ENCODE results near the gene SLC37A1. TPM values are rescaled to one million over a fixed set of nuclear protein-coding genes. Genes with fewer than 3 reads are reported as not detected.

The SLC37A1 gene
- total RNA-seq, 1 experiment from 2014 or later, result not detected

DNA sequence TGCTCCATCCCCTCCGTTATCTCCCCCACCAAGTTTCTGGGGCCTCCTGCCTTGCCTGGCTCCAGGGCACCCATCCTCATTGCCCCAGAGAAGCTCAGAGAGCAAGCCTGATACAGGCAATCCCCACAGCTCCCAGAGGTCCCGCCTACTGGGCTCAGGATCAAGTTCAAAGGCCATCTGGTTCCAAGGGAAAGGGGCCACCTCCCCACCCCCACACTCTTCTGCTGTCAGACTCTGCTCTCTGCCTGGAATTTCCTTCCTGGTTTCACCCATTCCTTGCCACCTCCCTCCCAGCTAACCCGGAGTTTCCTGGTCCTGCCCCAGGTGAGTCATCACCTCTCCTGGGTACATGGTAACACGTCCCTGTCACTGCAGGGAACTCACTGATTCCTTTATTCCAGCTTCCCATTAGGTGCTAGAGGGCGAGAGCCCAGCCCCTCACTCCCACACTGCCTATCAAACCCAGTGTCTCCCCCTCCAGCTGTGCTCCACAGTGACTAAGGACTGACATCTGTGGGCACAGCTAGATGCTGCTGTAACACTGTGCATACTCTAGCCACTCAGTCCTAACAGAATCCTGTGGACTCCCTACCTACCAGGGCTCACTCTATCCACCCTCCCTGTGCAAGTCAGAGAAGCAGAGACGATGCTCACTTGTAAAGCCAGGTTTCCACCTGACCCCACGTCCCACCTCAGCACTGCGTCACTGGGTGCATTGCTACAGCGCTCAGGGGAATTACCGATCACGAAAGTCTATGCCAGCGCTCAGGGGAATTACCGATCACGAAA lies 39.4 kb upstream of the SLC37A1 start:
- no peaks in the 10 kb centered on the region for H3K36me3 ChIP-seq
- no peak for DNase-seq
- no peaks in the 10 kb centered on the region for H3K9me3 ChIP-seq (replicated peaks)
- H3K27ac ChIP-seq, result no peak overlapping the region
- H3K27me3 ChIP-seq, result 0 out of 2 replicates have a peak, but pooled peaks cover 3% of the 10 kb centered on the region
- no peak overlapping the region for H3K4me3 ChIP-seq
- peaks cover 2% of the 10 kb centered on the region; the same call in 1 of the 2 replicates for H3K4me1 ChIP-seq

DNA sequence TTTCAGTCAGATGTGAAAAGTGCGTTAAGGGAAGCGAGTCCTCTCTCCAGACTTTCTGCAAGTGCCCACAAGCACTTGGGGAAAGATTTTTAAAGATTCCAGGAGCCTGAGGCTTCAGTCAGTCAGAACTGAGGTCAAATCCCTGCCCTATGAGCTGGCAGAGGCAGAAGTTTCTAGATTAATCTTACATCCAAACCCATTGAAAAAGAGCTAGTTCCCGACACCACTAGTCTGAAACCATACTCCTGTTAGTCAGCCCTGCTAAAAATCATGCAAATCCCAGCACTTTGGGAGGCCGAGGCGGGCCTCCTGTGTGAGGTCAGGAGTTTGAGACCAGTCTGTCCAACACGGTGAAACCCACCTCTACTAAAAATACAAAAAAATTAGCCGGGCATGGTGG lies 38.6 kb upstream of the SLC37A1 start:
- Histone ChIP-seq H3K27me3 (0 out of 2 replicates have a peak, but pooled peaks cover 3% of the 10 kb centered on the region), H3K4me3 (no peak overlapping the region), H3K27ac (no peak overlapping the region), H3K9me3 (replicated peaks) (no peaks in the 10 kb centered on the region), H3K4me1 (peaks cover 2% of the 10 kb centered on the region; the same call in 1 of the 2 replicates), H3K36me3 (no peaks in the 10 kb centered on the region)
- DNase-seq, result no peak

DNA sequence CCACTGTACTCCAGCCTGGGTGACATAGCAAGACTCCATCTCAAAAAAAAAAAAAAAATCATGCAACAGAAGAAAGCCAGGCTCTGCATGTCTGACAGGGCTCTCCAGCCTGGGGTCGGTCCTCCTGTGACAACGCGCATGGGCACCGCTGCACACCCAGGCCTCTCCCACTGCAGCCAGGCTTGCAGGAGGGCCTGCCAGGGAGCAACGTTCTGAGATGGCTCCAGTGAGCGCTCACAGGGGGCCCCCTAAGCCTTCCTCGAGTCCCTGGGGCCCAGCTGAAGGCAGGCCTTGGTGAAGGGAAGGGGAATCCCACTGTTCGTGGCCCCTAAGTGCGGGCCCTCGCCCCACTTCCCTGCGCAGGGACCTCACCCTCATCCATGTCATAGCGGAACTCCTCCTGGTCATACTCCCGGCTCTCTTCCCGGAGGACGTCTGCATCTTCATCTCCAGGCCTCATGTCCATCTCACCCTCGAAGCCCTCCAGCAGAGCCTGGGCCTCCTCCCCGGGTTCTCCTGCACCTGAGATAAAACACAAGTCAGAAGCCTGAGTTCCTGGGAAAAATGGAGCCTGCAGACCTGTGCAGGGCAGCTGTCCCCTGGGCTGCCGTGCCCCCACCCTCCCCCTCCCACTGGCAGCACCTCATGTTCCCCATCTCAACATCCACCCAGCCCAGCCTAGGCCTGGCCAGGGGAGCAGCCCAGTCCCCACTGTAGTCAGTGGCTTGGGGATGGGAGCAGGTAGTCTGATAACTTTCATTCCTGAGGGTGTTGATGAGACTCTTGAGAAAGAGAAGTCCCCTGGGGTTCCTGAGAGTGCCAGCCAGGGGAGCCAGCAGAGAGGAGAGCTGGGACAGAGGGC lies 37.9 kb upstream of the SLC37A1 start:
- Histone ChIP-seq H3K36me3 (no peaks in the 10 kb centered on the region), H3K27ac (no peak overlapping the region), H3K4me1 (peaks cover 2% of the 10 kb centered on the region; the same call in 1 of the 2 replicates), H3K4me3 (no peak overlapping the region), H3K9me3 (replicated peaks) (no peaks in the 10 kb centered on the region), H3K27me3 (0 out of 2 replicates have a peak, but pooled peaks cover 3% of the 10 kb centered on the region)
- no peak for DNase-seq

DNA sequence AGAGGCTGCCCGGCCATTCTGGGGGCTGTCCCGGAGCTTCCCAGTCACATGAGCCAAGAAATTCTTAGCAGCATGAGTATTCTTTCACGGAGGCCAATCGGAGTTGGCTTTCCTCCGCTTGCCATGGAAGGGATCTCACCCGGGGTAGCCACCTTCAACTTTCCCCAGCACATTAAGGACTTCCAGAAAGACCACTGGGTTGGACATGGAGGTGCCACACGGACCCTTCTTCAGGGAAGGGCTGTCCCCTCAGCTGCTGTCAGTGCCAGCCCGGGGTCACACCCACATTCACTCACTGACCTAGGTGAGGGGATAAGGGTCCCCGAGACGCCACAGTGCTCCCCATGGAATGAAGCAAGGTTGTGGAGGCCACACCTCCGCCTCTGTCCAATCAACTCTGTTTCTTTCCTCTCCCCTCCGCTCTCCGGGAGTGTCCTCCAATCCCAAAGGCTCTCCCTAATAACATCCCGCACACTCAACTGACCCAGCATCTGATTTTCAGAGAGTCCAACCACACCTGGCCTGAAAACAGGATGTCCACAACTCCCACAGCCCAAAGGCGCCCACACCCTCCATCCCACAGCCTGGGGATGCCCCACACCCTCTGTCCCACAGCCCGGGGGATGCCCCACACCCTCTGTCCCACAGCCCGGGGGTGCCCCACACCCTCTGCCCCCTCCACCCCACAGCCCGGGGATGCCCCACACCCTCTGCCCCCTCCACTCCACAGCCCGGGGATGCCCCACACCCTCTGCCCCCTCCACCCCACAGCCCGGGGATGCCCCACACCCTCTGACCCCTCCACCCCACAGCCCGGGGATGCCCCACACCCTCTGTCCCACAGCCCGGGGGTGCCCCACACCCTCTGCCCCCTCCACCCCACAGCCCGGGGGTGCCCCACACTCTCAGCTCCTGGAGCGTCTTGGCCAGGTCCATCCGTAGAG lies 37.0 kb upstream of the SLC37A1 start:
- DNase-seq, result no peak
- no peak overlapping the region for H3K27ac ChIP-seq
- peaks cover 2% of the 10 kb centered on the region; the same call in 1 of the 2 replicates for H3K4me1 ChIP-seq
- 0 out of 2 replicates have a peak, but pooled peaks cover 3% of the 10 kb centered on the region for H3K27me3 ChIP-seq
- H3K36me3 ChIP-seq, result no peaks in the 10 kb centered on the region
- H3K9me3 ChIP-seq (replicated peaks), result no peaks in the 10 kb centered on the region
- no peak overlapping the region for H3K4me3 ChIP-seq

DNA sequence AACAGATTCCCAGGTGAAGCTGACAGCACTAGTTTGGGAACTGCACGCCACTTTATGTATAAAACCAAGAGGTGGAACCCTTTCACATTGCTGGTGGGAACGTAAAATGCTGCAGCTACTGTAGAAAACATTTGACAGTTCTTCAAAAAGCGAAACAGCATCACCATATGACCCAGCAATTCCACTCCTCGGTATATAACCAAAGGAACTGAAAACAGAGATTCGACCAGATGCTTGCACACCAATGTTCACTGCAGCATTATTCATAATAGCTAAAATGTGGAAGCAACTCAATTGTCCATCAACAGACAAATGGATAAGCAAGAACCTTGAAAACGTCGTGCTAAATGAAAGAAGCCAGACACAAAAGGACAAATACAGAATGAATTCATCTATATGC lies 35.1 kb upstream of the SLC37A1 start:
- Histone ChIP-seq H3K4me3 (no peak overlapping the region), H3K27ac (no peak overlapping the region), H3K36me3 (no peaks in the 10 kb centered on the region), H3K9me3 (replicated peaks) (no peaks in the 10 kb centered on the region), H3K27me3 (no peaks in the 10 kb centered on the region), H3K4me1 (peaks cover 4% of the 10 kb centered on the region; the same call in 1 of the 2 replicates)
- no peak for DNase-seq

DNA sequence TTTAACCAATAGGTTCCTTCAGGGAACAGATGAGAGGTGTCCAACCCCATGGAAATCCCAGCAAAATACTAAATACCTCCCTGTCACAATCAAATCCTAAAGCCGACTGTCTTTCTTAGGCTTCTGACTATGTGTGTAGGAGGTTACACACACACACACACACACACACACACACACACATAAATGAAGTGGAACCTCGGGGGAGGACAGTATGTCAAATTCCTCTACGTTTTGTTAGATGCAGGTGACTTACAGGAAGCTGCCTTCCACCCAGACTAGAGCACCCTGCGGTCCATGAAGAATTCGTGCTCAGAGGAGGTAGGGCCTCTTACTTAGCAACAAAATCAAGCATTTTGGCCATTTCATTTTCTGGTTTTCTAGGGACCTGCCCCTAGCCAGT lies 34.1 kb upstream of the SLC37A1 start:
- H3K4me1 ChIP-seq, result peaks cover 4% of the 10 kb centered on the region; the same call in 1 of the 2 replicates
- H3K27ac ChIP-seq, result no peak overlapping the region
- no peak for DNase-seq
- H3K27me3 ChIP-seq, result no peaks in the 10 kb centered on the region
- H3K36me3 ChIP-seq, result no peaks in the 10 kb centered on the region
- H3K9me3 ChIP-seq (replicated peaks), result no peaks in the 10 kb centered on the region
- H3K4me3 ChIP-seq, result no peak overlapping the region

DNA sequence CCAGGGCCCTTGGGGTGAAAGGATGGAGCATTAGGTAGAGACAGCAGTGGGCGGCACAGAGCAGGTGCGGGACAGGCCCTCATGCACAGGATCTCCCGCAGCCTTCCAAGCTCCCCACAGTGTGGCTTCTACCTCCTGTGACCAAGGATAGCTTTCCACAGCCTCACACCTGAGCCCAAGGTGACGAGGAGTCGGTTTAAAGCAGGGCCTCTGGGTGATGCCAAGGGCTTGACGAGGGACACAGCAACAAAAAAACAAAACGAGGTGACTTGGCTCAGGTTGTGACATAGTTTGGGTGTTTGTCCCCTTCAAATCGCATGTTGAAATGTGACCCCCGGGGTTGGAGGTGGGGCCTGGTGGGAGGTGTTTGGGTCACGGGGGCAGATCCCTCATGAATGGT lies 32.9 kb upstream of the SLC37A1 start:
- Histone ChIP-seq H3K36me3 (no peaks in the 10 kb centered on the region), H3K9me3 (replicated peaks) (no peaks in the 10 kb centered on the region), H3K4me1 (peaks cover 4% of the 10 kb centered on the region; the same call in 1 of the 2 replicates), H3K27ac (no peak overlapping the region), H3K4me3 (no peak overlapping the region), H3K27me3 (no peaks in the 10 kb centered on the region)
- DNase-seq, result no peak

DNA sequence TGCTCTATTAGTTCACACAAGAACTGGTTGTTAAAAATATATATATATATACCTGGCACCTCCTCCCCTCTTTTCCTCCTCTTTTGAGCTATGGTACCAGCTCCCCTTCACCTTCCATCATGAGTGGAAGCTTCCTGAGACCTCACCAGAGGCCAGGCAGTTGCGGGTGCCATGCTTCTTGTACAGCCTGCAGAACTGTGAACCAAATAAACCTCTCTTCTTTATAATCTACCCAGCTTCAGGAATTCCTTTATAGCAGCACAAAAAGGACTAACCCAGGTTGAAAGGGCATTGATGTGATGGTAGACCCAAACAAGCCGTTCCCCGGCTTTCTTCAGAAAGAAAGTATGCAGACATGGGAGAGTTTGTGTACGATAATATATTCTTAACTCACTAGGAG lies 32.5 kb upstream of the SLC37A1 start:
- no peaks in the 10 kb centered on the region for H3K27me3 ChIP-seq

DNA sequence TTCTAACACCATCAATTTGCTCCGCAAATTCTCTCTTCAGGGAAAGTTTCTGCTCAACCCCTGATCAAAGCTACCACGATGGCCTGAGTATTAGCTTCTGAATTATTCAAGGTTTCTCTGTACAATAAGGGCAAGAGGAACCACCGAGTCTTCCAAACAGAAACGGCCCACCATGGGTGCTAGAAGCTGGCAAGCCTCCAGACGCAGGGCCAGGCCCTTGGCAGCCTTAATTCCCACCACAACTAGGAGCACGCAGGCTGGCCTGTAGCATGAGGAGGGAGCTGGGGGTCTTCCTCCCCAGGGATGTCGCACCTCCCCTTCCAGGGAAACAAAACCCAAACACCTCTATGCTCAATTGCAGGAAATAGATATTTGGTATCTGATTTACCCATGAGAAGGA lies 28.7 kb upstream of the SLC37A1 start:
- Histone ChIP-seq H3K9me3 (replicated peaks) (no peaks in the 10 kb centered on the region), H3K27ac (no peak overlapping the region), H3K4me3 (no peak overlapping the region), H3K27me3 (no peaks in the 10 kb centered on the region), H3K4me1 (peaks cover 4% of the 10 kb centered on the region; the same call in 1 of the 2 replicates), H3K36me3 (no peaks in the 10 kb centered on the region)
- DNase-seq, result no peak

More for the DNA sequence above, 32.5 kb upstream of the SLC37A1 start:
- DNase-seq, result no peak
- Histone ChIP-seq H3K4me1 (peaks cover 4% of the 10 kb centered on the region; the same call in 1 of the 2 replicates), H3K4me3 (no peak overlapping the region), H3K27ac (no peak overlapping the region), H3K36me3 (no peaks in the 10 kb centered on the region), H3K9me3 (replicated peaks) (no peaks in the 10 kb centered on the region)

DNA sequence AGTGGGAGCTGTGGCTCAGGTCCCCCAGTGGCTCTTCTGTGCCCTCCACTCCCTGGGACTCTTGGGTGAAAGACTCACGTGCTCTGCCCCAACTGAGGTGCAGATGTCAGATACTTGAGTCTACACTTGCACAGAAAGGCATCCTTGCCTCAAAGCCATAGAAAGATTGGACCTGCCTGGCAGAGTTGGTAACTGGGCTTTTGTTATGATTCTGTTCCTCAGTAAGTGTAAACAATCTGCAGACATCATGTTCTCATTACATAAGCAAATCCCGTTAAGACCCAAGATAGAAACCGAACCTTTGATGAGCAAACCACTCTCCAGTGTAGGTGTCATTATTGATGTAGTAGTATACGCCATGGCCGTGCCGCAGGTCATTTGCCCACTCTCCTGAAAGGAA lies 27.6 kb upstream of the SLC37A1 start:
- DNase-seq, result no peak
- Histone ChIP-seq H3K36me3 (no peaks in the 10 kb centered on the region), H3K27ac (no peak overlapping the region), H3K27me3 (no peaks in the 10 kb centered on the region), H3K4me1 (peaks cover 4% of the 10 kb centered on the region; the same call in 1 of the 2 replicates), H3K9me3 (replicated peaks) (no peaks in the 10 kb centered on the region), H3K4me3 (no peak overlapping the region)

DNA sequence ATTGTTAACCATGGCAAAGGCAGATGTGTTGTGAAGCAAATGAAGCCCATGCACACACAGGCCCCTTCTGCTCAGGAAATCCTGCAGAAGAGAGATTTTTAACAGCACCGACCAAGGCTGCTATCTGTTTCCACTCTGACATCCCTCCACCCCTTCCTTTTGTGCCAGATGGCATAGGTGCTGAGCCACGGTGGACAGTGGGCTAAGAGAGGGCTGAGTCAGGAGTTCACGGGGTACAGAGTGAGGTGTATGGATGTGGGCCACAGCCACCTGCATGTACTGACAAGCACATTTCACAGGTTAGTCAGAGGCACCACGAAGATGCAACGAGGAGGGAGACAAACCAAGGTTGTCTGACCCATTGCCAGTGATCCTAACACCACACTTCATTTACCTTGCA lies 27.1 kb upstream of the SLC37A1 start:
- H3K4me3 ChIP-seq, result no peak overlapping the region
- H3K27ac ChIP-seq, result no peak overlapping the region
- no peaks in the 10 kb centered on the region for H3K27me3 ChIP-seq
- H3K36me3 ChIP-seq, result no peaks in the 10 kb centered on the region
- peaks cover 4% of the 10 kb centered on the region; the same call in 1 of the 2 replicates for H3K4me1 ChIP-seq
- H3K9me3 ChIP-seq (replicated peaks), result no peaks in the 10 kb centered on the region
- DNase-seq, result no peak

DNA sequence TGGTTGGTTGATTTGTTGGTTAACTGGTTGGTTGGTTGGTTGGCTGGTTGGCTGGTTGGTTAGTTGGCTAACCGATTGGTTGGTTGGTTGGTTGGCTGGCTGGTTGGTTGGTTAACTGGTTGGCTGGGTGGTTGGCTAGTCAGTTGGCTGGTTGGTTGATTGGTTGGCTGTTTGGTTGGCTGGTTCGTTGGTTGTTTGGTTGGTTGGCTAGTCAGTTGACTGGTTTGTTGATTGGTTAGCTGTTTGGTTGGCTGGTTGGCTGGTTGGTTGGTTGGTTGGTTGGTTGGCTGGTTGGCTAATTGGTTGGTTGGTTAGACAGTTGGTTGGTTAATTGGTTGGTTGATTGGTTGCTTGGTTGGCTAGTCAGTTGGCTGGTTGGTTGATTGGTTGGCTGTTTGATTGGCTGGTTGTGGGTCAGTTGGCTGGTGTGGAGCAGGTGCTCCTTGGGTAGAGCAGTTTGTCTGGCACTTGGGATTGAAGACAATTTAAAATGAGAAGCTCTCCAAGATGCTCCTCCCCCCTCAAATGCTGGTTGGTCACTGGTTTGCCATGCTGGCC lies 24.6 kb upstream of the SLC37A1 start:
- no peak for DNase-seq
- Histone ChIP-seq H3K9me3 (replicated peaks) (no peaks in the 10 kb centered on the region), H3K27me3 (no peaks in the 10 kb centered on the region), H3K4me1 (no peaks in the 10 kb centered on the region), H3K36me3 (no peaks in the 10 kb centered on the region), H3K4me3 (no peak overlapping the region), H3K27ac (no peak overlapping the region)

DNA sequence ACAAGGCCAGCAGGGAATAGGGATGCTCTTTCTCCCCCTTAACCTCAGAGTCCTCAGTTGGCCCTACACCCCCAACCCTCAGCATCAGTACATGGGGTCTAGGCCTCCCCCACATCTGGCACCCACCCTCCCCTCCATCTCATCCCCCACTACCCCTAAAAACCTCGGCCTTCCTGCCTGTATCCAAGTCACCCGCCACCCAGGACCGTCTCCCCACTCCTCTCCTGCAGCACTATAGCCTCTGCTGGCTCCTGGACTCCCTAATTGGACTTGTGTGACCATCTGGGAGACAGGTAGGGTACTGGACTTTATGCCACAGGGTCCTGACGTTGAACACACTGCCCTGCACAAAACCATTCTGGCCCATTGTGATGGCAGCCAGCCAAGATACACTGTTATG lies 23.7 kb upstream of the SLC37A1 start:
- no peaks in the 10 kb centered on the region for H3K27me3 ChIP-seq
- no peak overlapping the region for H3K4me3 ChIP-seq
- H3K27ac ChIP-seq, result no peak overlapping the region
- H3K9me3 ChIP-seq (replicated peaks), result no peaks in the 10 kb centered on the region
- H3K36me3 ChIP-seq, result no peaks in the 10 kb centered on the region
- DNase-seq, result no peak
- no peaks in the 10 kb centered on the region for H3K4me1 ChIP-seq

DNA sequence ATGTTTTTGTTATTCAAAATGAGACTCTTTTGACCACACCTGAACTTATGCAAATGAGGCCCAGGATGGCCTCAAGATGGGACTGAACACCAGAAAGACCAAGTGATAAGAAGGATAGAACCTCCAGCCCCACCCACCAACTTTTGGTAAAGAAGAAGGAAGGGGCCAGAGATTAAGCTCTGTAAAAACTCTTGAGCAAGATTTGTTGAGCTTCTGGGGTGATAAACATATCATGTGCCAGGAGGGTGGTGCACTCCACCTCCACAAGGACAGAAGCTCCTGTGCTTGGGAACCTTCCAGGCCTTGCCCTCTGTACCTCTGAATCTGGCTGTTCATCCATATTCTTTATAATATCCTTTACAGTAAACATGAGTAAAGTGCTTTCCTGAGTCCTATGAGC lies 22.9 kb upstream of the SLC37A1 start:
- H3K4me3 ChIP-seq, result no peak overlapping the region
- H3K4me1 ChIP-seq, result no peaks in the 10 kb centered on the region
- H3K36me3 ChIP-seq, result no peaks in the 10 kb centered on the region
- no peaks in the 10 kb centered on the region for H3K9me3 ChIP-seq (replicated peaks)
- no peak overlapping the region for H3K27ac ChIP-seq
- H3K27me3 ChIP-seq, result no peaks in the 10 kb centered on the region
- no peak for DNase-seq
